ENCODE results near the gene DNMT3A. TPM values are rescaled to one million over a fixed set of nuclear protein-coding genes. Genes with fewer than 3 reads are reported as not detected.
A peak's percentile ranks its signal among the peaks of the same experiment; 100 is the strongest.

The DNMT3A gene
- total RNA-seq, 1 experiment from 2014 or later: 63.1 TPM

DNA sequence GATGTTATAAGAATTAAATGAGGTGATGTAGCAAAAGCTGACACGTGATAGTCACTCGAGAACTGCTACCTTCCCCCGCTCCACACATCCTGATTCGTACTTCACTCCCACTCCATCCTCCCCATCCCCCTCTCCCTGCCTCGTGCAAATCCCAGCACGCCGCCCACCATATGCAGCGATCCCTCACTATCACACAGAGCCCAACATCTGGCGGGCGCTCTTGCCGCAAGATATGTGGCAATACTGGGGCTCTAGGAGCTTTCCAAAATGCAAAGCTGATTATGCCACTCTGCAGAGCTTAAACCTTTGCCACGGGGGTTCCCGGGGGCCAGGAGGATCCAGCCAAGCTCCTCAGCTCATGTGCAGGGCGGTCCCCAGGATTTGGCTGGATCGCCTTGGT, 37.4 kb downstream of the DNMT3A start:
- DNase-seq: peak; percentile 70
- Histone ChIP-seq H3K36me3 (replicated peaks; ENCODE audit: control insufficient read depth, insufficient read depth, low read length) (no peaks in the 10 kb centered on the region; the same call in 1 of the 2 replicates), H3K4me3 (ENCODE audit: insufficient read depth, low read depth, low read length) (no peak overlapping the region), H3K27me3 (ENCODE audit: control insufficient read depth, insufficient read depth, low read length) (no peaks in the 10 kb centered on the region)

DNA sequence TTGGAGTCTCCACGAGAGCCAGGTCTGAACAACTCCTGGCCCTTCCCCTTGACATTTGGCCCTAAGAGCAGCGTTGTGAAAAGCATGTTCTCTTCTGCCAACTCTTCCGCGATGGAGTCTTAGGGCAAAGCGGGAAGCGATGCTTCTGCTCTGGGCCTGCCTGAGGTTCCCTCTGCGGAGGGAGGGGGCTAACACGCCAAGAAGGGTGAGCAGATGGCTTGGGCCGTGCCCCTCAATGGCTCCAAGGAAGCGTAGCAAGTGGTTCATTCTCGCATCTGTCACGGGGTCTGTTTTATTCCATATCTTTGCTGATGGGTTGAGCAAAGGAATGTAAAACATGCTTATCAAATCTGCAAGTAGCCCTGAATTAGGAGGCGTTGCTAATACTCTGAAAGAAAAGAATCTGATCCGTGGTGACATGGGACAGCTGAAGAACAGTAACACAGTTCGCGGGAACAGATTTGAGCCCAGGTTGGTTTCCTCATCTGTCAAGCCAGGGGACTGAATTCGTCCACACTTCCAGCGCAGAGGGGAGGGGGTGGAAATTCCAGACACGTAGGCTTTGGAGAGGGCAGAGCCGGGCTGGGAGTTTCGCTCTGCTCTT, 38.0 kb downstream of the DNMT3A start:
- no peaks in the 10 kb centered on the region for H3K27me3 ChIP-seq (ENCODE audit: control insufficient read depth, insufficient read depth, low read length)
- no peak overlapping the region for H3K4me3 ChIP-seq (ENCODE audit: insufficient read depth, low read depth, low read length)
- DNase-seq: peak; percentile 64
- no peaks in the 10 kb centered on the region; the same call in 1 of the 2 replicates for H3K36me3 ChIP-seq (replicated peaks; ENCODE audit: control insufficient read depth, insufficient read depth, low read length)

DNA sequence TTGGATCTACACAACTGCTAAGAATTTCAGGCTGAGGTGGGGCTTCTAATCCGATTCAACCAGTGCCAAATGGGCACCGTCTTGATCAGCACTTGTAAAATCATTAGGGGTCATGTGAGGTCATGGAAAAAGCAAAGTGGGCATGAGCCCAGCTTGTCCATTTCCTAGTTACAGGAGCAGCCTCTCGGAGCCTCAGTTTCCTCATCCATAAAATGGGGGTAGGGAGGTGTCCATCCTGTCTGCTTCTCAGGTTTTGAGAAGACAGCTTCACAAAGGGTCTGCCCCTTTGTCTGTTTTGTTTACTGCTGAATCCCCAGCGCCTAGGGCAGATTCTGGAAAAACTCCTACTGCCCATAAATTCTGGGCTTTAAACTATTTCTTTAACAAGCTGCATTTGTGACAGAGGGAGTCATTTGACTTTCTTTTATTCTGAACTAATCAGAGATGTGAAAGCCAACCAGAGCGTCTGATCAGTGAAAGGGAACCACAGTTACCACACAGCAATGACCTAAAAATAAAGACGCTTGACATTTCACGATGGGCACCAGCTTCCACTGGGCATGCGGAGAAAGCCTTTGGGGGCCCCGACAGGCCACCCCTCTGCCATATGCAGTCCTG, 38.9 kb downstream of the DNMT3A start:
- no peaks in the 10 kb centered on the region; the same call in 1 of the 2 replicates for H3K36me3 ChIP-seq (replicated peaks; ENCODE audit: control insufficient read depth, insufficient read depth, low read length)
- no peak overlapping the region for H3K4me3 ChIP-seq (ENCODE audit: insufficient read depth, low read depth, low read length)
- DNase-seq: no peak
- H3K27me3 ChIP-seq (ENCODE audit: control insufficient read depth, insufficient read depth, low read length): no peaks in the 10 kb centered on the region

DNA sequence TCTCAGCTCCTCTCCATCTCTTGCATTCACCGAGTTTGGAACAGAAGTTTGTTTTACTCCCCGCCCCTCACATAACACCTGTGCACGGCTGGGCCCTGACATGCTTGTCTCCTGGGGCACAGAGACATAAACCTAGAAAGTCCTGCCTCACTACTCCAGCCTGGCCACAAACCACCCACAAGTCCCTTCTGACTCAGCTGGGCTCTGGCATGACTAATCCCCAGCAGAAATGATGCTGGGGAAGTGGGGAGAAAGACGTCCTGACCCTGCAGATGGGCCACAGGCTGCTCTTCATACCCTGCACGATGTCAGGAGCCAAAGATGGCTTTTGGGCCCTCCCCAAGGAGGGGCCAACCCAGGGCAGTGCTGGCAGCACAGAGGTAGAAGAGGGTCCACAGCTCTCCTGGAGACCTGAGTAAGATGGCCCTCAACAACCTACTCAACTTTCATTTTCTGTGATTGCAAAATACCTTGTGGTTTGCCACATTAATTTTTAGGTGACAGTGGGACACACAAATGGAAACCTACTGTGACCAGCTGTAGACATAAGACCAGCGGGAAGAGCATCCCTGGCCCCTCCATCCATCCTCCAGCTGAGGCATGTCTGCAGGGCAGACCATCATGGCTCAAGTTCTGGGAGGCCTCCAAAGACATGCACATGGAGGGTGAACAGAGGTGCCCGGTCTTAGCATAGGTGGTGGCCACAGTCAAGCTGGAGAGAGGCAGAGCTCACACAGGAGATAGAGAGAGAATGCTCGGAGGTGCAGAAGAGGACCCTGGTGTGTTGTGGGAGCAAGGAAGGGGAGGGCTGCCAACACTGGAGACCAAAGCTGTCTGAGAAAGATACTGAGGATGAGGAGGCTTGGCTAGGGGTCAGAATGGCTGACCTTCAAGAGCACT, 40.0 kb downstream of the DNMT3A start:
- H3K36me3 ChIP-seq (replicated peaks; ENCODE audit: control insufficient read depth, insufficient read depth, low read length): no peaks in the 10 kb centered on the region; the same call in 1 of the 2 replicates
- no peak for DNase-seq
- no peaks in the 10 kb centered on the region for H3K27me3 ChIP-seq (ENCODE audit: control insufficient read depth, insufficient read depth, low read length)
- H3K4me3 ChIP-seq (ENCODE audit: insufficient read depth, low read depth, low read length): no peak overlapping the region

DNA sequence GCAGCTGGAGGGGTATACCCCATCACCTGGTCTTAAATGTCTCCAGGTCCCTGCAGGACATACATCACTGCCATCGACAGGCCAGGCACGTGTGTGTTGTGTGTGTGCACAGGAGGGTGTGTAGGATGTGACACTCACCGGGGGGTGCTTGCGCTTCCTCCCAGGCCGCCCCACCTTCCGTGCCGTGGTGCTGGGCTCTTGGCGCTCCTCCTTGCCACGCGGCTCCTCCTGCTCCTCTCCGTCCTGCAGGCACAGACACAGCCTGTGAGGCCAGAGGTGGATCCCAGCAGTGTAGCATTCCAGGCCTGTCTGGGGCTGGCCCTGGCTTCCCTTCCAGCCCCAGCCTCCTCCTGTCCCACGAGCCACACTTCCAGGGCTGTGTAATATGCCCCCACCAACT, 41.7 kb downstream of the DNMT3A start:
- Histone ChIP-seq H3K4me3 (ENCODE audit: insufficient read depth, low read depth, low read length) (no peak overlapping the region), H3K36me3 (replicated peaks; ENCODE audit: control insufficient read depth, insufficient read depth, low read length) (no peaks in the 10 kb centered on the region), H3K27me3 (ENCODE audit: control insufficient read depth, insufficient read depth, low read length) (no peaks in the 10 kb centered on the region)
- DNase-seq: no peak

DNA sequence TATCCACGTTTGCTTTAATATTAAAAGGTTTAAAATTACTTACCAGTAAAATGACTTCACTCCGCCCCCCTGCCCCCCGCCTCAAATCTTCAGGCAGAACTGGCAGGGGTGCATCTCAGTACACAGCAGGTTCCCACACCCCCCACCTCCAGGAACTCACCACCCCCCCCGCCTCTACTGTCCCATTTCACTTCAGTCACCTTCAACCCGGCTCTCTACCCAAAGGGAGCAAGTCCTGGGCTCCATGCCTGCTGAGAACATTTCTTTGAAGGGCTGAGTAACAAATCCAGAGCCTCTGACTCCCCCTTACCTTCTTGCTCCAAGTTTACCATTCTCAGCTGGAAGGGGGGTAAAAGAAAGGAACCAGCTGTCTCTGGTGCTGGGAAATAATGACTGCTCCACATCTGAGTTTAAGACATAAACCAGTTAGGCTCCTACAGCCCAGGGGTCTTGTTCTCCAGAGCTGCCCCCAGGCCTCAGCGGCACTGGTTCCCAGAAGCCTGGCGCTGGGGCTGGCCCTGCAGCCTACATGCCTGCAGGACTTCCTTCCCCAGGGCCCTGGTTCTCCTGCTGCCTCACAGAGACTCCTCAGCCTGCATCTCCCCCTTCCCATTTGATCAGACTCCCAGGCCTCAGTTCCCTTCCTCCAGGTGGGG, 42.8 kb downstream of the DNMT3A start:
- Histone ChIP-seq H3K27me3 (ENCODE audit: control insufficient read depth, insufficient read depth, low read length) (no peaks in the 10 kb centered on the region), H3K4me3 (ENCODE audit: insufficient read depth, low read depth, low read length) (no peak overlapping the region), H3K36me3 (replicated peaks; ENCODE audit: control insufficient read depth, insufficient read depth, low read length) (no peaks in the 10 kb centered on the region)
- DNase-seq: no peak

DNA sequence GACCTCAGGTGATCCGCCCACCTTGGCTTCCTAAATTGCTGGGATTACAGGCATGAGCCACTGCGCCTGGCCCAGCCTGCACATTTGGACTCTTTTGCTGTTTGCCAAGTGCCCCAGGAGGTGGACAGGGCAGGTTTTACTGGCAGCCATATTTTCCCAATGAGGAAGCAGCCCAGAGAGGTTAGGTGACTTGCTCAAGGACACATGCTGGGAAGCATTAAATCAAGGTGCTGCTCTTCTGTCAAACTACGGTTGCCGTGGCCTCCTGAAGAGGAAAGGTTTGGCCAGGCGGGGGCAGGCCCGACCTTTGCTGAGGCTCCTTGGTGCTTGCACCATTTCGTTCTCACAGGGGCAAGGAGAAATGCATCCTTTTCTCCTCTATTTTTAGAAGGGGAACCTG, 44.0 kb downstream of the DNMT3A start:
- Histone ChIP-seq H3K4me3 (ENCODE audit: insufficient read depth, low read depth, low read length) (no peak overlapping the region), H3K27me3 (ENCODE audit: control insufficient read depth, insufficient read depth, low read length) (no peaks in the 10 kb centered on the region), H3K36me3 (replicated peaks; ENCODE audit: control insufficient read depth, insufficient read depth, low read length) (no peaks in the 10 kb centered on the region)
- peak; percentile 87 for DNase-seq

DNA sequence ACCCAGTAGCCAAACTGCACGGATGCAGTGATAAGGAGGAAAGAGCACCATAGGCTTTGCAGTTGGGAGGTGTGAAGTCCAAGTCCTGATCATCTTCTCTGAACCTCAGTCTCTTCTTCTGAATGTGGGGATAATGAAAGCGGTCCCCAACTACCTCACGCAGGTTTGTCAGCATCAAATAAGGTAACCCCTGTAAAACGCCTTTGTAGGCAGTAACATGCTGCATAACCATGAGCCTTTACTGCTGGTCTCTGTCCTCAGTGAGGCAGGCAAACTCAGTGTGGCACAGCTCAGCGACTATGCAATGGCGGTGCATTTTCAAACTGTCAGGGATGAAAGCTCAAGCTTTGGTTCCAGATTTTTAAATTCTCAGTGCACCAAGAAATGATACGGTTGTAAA, 46.1 kb downstream of the DNMT3A start:
- H3K4me3 ChIP-seq (ENCODE audit: insufficient read depth, low read depth, low read length): no peak overlapping the region
- H3K36me3 ChIP-seq (replicated peaks; ENCODE audit: control insufficient read depth, insufficient read depth, low read length): no peaks in the 10 kb centered on the region
- H3K27me3 ChIP-seq (ENCODE audit: control insufficient read depth, insufficient read depth, low read length): no peaks in the 10 kb centered on the region
- DNase-seq: no peak

DNA sequence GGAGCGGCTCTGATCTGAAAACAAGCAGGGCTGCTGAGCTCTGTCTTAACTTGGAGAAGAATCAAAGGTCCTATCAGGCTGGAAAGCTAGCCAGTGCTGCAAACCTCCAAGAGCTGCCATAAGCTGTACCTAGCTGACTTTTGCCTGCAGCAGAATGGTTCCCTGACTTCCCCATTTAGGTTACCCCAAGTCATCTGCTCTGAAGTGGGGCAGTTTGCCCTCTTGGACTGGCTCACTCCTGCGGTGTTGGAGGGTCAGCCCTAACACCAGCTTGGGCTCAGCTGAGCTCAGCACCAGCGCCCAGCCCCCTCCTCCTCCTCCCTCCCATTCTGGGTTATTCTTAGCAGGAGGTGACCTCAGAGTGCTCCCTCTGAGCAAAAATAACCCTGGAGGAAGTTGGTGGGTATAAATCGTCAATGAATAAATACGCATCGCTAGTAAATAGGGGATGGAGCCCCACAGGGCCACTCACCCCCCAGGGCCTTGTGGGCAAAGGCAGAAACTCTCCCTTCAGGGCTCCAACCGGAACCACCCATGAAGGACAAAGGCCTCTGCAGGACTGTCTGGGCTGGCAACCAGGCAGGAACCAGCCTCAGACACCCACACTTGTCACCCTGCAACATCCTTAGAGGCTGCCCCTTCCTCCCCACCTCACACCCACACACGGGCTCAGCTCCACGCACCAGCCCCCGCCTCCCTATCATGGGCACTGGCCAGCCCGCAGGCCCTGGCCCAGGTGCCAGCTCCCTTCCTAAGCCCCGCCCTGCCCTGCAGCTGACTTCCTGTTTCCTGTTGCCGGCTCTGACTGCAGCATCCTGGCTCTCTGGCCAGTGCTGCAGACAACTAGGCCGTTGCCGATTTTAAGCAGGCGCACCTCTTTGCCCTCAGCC, 46.9 kb downstream of the DNMT3A start:
- no peak overlapping the region for H3K4me3 ChIP-seq (ENCODE audit: insufficient read depth, low read depth, low read length)
- no peaks in the 10 kb centered on the region for H3K27me3 ChIP-seq (ENCODE audit: control insufficient read depth, insufficient read depth, low read length)
- peak; percentile 73 for DNase-seq
- no peaks in the 10 kb centered on the region for H3K36me3 ChIP-seq (replicated peaks; ENCODE audit: control insufficient read depth, insufficient read depth, low read length)

DNA sequence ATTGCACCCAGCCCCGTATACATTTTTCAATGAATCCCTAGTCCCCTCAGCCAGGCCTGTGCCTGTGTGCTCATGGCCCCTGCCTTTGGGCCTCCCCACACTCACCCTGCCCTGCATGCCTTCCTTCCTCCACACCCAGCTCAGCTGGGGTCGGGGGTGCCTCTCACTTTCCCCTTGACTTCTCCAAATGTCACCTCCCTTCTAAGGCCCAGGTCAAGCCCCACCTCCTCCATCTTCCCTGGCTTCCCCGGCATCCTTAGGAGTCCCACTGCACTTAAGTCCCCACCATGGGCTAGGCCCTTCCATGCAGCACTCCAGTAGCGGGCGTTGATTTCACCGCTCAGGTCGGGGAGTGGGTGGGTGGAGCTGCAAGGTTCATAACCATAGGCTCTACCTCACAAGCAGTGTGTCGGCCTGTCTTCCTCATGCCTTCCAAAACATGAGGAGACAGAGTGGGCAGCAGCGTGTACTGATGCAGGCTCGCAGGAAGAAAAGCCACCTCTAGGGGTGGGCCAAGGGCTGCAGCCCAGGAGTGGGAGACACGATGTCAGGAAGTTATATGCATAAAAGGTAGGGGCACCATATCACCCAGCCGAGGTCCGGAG, 47.7 kb downstream of the DNMT3A start:
- no peak for DNase-seq
- no peaks in the 10 kb centered on the region for H3K36me3 ChIP-seq (replicated peaks; ENCODE audit: control insufficient read depth, insufficient read depth, low read length)
- H3K4me3 ChIP-seq (ENCODE audit: insufficient read depth, low read depth, low read length): no peak overlapping the region
- no peaks in the 10 kb centered on the region for H3K27me3 ChIP-seq (ENCODE audit: control insufficient read depth, insufficient read depth, low read length)

DNA sequence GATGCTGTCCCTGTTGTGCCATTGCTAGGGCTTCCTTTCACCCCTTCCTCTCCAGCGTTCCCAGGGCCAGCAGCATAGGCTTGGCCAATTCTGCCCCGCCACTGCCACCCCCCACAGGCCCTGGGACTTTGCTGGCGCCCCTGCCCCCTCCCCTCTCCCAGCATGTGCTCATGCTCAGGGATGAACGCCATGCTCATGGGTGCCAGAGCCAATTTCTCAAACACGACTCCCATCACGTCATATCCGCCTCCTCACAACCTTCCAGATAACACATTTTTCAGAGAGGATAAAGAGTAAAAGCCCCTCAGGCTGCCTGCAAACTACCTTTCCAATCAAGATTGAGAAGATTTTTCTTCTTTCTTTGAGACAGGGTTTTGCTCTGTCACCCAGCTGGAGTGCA, 48.6 kb downstream of the DNMT3A start:
- Histone ChIP-seq H3K27me3 (ENCODE audit: control insufficient read depth, insufficient read depth, low read length) (no peaks in the 10 kb centered on the region), H3K36me3 (replicated peaks; ENCODE audit: control insufficient read depth, insufficient read depth, low read length) (no peaks in the 10 kb centered on the region), H3K4me3 (ENCODE audit: insufficient read depth, low read depth, low read length) (no peak overlapping the region)
- DNase-seq: no peak

DNA sequence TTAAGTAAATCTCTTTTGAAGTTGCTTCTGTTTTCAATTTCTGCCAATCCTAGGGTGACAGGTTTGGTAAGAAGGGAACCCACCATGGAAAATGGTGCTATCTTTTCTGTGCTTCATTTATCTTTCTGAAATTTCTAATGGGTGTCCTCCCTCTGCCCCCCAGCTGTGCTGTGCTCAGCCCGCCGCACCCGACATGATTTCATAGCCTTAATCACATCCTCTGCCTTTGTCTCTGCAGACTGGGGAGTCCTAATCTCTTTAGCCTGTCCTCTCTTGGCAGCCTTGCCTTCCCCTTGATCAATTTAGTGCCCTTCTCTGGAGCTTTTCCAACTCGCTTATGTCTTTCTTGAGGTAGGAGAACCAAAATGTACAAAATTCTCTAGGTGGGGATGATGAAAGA, 49.3 kb downstream of the DNMT3A start:
- no peaks in the 10 kb centered on the region for H3K27me3 ChIP-seq (ENCODE audit: control insufficient read depth, insufficient read depth, low read length)
- H3K36me3 ChIP-seq (replicated peaks; ENCODE audit: control insufficient read depth, insufficient read depth, low read length): no peaks in the 10 kb centered on the region
- H3K4me3 ChIP-seq (ENCODE audit: insufficient read depth, low read depth, low read length): no peak overlapping the region
- no peak for DNase-seq

DNA sequence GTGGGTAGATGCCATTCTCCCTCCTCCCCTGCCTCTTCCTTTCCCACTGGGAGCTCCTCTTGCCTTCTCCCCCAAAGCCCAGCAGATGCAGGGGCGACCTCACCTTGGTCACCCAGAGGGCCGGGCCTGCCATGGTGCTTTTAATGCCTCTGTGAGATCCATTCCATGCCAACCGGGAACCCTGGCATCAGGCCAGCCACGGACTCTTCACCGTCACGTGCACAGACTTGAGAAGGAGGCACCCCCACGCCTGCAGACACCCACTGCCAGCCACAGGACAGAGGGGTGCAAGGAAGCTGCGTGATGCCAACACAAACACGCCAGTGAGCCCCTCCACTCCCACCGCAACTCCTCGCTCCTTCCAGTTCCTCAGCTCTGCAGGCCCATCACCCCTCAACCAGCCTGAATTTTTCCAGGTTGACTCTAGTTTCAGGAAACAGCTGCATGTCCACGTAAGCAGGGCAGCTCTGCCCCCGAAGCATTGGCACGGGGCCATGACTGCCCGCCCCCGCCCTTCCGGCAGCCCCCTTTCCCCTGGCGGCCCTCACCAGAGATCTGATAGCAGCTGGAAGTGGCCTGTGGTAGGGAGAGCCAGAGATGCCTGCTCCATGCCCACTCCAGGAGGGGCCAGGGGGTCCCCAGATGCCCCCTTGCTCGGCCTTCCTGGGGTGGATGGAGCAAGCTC, 50.8 kb downstream of the DNMT3A start:
- Histone ChIP-seq H3K36me3 (replicated peaks; ENCODE audit: control insufficient read depth, insufficient read depth, low read length) (no peaks in the 10 kb centered on the region), H3K4me3 (ENCODE audit: insufficient read depth, low read depth, low read length) (no peak overlapping the region), H3K27me3 (ENCODE audit: control insufficient read depth, insufficient read depth, low read length) (no peaks in the 10 kb centered on the region)
- DNase-seq: no peak

All from H7 (cell line).